ENCODE results near the gene DAZAP1. TPM values are rescaled to one million over a fixed set of nuclear protein-coding genes. Genes with fewer than 3 reads are reported as not detected.

The DAZAP1 gene
- total RNA-seq, 1 experiment from 2014 or later = 360 TPM

DNA sequence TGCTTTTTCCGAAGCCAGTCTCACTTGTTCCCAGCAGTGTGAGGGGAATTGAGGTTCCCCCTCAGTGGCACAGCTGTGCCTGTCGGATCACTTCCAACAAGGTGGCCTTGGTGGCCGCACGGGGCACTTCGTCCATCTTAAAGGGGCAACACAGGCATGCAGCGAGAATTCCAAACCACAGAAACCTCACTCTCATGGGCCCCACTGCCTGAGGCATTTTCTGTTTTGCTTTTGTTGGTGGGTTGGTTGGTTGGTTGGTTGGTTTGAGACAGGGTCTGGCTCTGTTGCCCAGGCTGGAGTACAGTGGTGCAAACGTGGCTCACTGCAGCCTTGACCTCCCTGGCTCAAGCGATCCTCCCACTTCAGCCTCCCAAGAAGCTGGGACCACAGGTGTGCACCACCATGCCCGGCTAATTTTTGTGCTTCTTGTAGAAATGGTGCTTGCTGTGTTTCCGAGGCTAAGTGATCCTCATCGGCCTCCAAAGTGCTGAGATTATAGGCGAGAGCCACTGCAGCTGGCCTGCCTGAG lies 27.4 kb upstream of the DAZAP1 start:
- ChIA-PET POLR2A (interaction anchor here (0.6 to 0.7 kb wide), 3 partner anchors 23 to 35 kb away, joined by 3 to 6 read pairs (median 3); a partner anchor contains a TSS), CTCF (interaction anchor here (2.1 kb wide), 1 partner anchor 100 kb away, joined by 10 read pairs; no protein-coding TSS in a partner anchor)
- no peaks in the 10 kb centered on the region for H3K9me3 Mint-ChIP-seq
- H3K36me3 Mint-ChIP-seq = peaks cover 11% of the 10 kb centered on the region
- H3K4me1 Mint-ChIP-seq = peaks cover 14% of the 10 kb centered on the region
- no peak overlapping the region for H3K27ac Mint-ChIP-seq
- DNase-seq (ENCODE audit: low spot score) (no peak), ATAC-seq (no peak)
- TF ChIP-seq CREB1 (CRISPR knock-in tag; IDR thresholded peaks at IDR 0.05) (no peak), ZNF121 (CRISPR knock-in tag; IDR thresholded peaks at IDR 0.05) (peak; percentile 71; the same call in 1 of the 2 replicates)
- H3K4me3 Mint-ChIP-seq = no peak overlapping the region
- peaks cover 4% of the 10 kb centered on the region for H3K27me3 Mint-ChIP-seq (ENCODE audit: low read depth)

- DNase-seq (ENCODE audit: low spot score) = no peak
- CTCF ChIA-PET = interaction anchor here (1.3 to 1.9 kb wide), 4 partner anchors 71 to 138 kb away, joined by 3 to 6 read pairs (median 4); partner anchors contain the start of gene REEP6
- Mint-ChIP-seq H3K4me1 (peaks cover 14% of the 10 kb centered on the region), H3K27me3 (ENCODE audit: low read depth) (peaks cover 4% of the 10 kb centered on the region), H3K4me3 (no peak overlapping the region), H3K36me3 (0 out of 2 replicates have a peak, but pooled peaks cover 2% of the 10 kb centered on the region), H3K9me3 (no peaks in the 10 kb centered on the region), H3K27ac (no peak overlapping the region)
- POLR2A ChIA-PET = interaction anchor here (0.7 kb wide), 1 partner anchor 599 kb away, joined by 3 read pairs; no protein-coding TSS in a partner anchor
- ATAC-seq = no peak
- TF ChIP-seq TEAD1 (CRISPR knock-in tag; IDR thresholded peaks at IDR 0.05) = no peak
- TF ChIP-seq ZNF121 (CRISPR knock-in tag; IDR thresholded peaks at IDR 0.05) = peak; percentile 16; the same call in 1 of the 2 replicates
- no peak for TF ChIP-seq ATF1 (CRISPR knock-in tag; IDR thresholded peaks at IDR 0.05)
- TF ChIP-seq, protein P1, sequence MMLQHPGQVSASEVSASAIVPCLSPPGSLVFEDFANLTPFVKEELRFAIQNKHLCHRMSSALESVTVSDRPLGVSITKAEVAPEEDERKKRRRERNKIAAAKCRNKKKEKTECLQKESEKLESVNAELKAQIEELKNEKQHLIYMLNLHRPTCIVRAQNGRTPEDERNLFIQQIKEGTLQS (CRISPR knock-in tag; conservative IDR thresholded peaks at IDR 0.05) = no peak
- no peak for TF ChIP-seq JUN (CRISPR knock-in tag; IDR thresholded peaks at IDR 0.05)
Measured at GRCh38 chr19:1382250-1382649, 25.1 kb upstream of the DAZAP1 start.

DNA sequence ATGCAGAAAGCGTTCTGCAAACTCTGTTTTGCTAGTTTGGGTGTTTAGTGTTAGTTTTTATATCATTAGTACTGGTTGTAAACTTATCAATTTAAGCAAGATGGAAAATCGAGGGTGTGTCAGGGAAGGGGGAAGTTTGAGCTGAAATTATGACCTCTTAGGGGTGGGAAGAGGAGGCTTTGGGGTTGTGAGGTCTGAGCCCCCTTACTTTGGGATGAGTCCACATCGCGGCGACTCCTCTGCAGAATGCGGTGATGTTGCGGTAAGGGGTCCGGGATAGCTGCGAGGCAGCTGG lies 24.4 kb upstream of the DAZAP1 start:
- no peak overlapping the region for H3K27ac Mint-ChIP-seq
- DNase-seq (ENCODE audit: low spot score) = no peak
- ATAC-seq = peak; percentile 65
- H3K4me3 Mint-ChIP-seq = peak overlapping the region; percentile 81
- no peak for TF ChIP-seq GABPB1 (CRISPR knock-in tag; IDR thresholded peaks at IDR 0.05)
- TF ChIP-seq, protein P2, sequence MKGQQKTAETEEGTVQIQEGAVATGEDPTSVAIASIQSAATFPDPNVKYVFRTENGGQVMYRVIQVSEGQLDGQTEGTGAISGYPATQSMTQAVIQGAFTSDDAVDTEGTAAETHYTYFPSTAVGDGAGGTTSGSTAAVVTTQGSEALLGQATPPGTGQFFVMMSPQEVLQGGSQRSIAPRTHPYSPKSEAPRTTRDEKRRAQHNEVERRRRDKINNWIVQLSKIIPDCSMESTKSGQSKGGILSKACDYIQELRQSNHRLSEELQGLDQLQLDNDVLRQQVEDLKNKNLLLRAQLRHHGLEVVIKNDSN (CRISPR knock-in tag; IDR thresholded peaks at IDR 0.05) = no peak
- TF ChIP-seq AR (CRISPR knock-in tag; IDR thresholded peaks at IDR 0.05) = no peak
- no peak for TF ChIP-seq ATF1 (CRISPR knock-in tag; IDR thresholded peaks at IDR 0.05)
- no peak for TF ChIP-seq CREB1 (CRISPR knock-in tag; IDR thresholded peaks at IDR 0.05)
- no peak for TF ChIP-seq ESRRA (CRISPR knock-in tag; IDR thresholded peaks at IDR 0.05; ENCODE audit: borderline replicate concordance)
- H3K4me1 Mint-ChIP-seq = peaks cover 14% of the 10 kb centered on the region
- peaks cover 4% of the 10 kb centered on the region for H3K27me3 Mint-ChIP-seq (ENCODE audit: low read depth)
- no peaks in the 10 kb centered on the region for H3K9me3 Mint-ChIP-seq
- ChIA-PET CTCF (interaction anchor here (0.8 to 1.9 kb wide), 6 partner anchors 67 to 139 kb away, joined by 3 to 4 read pairs (median 4); partner anchors contain the start of genes CIRBP and REEP6), POLR2A (interaction anchor here (0.5 kb wide), 1 partner anchor 109 kb away, joined by 3 read pairs; no protein-coding TSS in a partner anchor)
- no peaks in the 10 kb centered on the region; the same call in 1 of the 2 replicates for H3K36me3 Mint-ChIP-seq

DNA sequence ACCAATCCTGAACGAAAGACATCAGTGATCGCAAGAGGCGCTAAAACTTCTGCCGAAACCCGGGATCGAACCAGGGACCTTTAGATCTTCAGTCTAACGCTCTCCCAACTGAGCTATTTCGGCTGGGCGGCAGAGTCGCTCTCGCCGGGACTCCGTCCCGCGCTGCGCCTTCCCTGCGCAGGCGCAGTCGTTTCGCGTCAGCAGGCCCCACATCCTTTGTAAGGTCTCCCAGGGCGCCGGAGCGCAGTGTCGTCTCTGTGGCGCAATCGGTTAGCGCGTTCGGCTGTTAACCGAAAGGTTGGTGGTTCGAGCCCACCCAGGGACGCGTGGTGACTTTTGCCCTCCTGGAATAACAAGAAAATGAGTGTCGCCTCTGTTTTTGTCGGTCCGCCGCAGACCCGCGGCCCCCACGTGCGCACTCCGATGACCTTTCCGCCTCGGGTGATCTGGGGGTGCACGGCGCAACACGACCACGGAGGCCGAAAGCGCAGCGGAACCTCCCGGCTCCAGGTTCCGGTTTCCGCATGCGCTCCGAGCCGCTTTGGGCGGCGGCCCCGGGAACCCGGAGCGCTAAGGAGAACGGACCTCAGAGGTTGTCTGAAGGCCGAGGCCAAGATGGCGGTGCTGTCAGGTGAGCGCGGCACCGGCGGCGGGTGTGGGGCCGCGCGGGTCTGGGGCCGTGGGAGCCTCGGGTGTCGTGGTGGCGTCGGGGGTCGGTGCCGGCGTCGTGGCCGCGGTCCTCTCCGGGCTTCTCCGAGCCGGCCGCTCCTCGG lies 23.9 kb upstream of the DAZAP1 start, which contains the start of gene NDUFS7:
TSS of gene NDUFS7 (plus strand) at position 596 of the 773 bp plus-strand sequence. CDS start at position 616, 20 bp downstream.
- Mint-ChIP-seq H3K36me3 (peaks cover 3% of the 10 kb centered on the region), H3K4me1 (peaks cover 14% of the 10 kb centered on the region), H3K27me3 (ENCODE audit: low read depth) (peaks cover 4% of the 10 kb centered on the region), H3K27ac (peak within 1 kb of the TSS; percentile 51), H3K9me3 (no peaks in the 10 kb centered on the region), H3K4me3 (peak within 1 kb of the TSS; percentile 81)
- ChIA-PET POLR2A (interaction anchor here (0.5 kb wide), 1 partner anchor 109 kb away, joined by 3 read pairs; no protein-coding TSS in a partner anchor), CTCF (interaction anchor here (0.8 to 1.9 kb wide), 6 partner anchors 68 to 139 kb away, joined by 3 to 4 read pairs (median 4); partner anchors contain the start of genes CIRBP and REEP6)
- ATAC-seq (peak; percentile 71), DNase-seq (ENCODE audit: low spot score) (peak; percentile 87)
- TF ChIP-seq, protein P3, sequence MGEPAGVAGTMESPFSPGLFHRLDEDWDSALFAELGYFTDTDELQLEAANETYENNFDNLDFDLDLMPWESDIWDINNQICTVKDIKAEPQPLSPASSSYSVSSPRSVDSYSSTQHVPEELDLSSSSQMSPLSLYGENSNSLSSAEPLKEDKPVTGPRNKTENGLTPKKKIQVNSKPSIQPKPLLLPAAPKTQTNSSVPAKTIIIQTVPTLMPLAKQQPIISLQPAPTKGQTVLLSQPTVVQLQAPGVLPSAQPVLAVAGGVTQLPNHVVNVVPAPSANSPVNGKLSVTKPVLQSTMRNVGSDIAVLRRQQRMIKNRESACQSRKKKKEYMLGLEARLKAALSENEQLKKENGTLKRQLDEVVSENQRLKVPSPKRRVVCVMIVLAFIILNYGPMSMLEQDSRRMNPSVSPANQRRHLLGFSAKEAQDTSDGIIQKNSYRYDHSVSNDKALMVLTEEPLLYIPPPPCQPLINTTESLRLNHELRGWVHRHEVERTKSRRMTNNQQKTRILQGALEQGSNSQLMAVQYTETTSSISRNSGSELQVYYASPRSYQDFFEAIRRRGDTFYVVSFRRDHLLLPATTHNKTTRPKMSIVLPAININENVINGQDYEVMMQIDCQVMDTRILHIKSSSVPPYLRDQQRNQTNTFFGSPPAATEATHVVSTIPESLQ (CRISPR knock-in tag; IDR thresholded peaks at IDR 0.05) = no peak
- TF ChIP-seq PRDM15 (CRISPR knock-in tag; IDR thresholded peaks at IDR 0.05) = no peak; the same call in 1 of the 2 replicates
- TF ChIP-seq TP53 (CRISPR knock-in tag; IDR thresholded peaks at IDR 0.05) = peak; percentile 86; the same call in 1 of the 2 replicates
- TF ChIP-seq SOX15 (CRISPR knock-in tag; IDR thresholded peaks at IDR 0.05) = no peak
- TF ChIP-seq ZMAT4 (CRISPR knock-in tag; IDR thresholded peaks at IDR 0.05) = peak; percentile 28; the same call in 1 of the 2 replicates
- peak; percentile 64; the same call in 1 of the 2 replicates for TF ChIP-seq JUN (CRISPR knock-in tag; IDR thresholded peaks at IDR 0.05)
